Measurements from ENCODE around the gene GCNT4.

GRCh38 chr5:75058986-75059535, 6.7 kb upstream of the GCNT4 start:
- TF ChIP-seq CTCF (IDR thresholded peaks at IDR 0.05; ENCODE audit: low read length) (no peak), EZH2 (IDR thresholded peaks at IDR 0.05; ENCODE audit: borderline replicate concordance, low read length) (no peak)

All from OCI-LY1 (cell line).